ENCODE results near the gene ABR. TPM values are rescaled to one million over a fixed set of nuclear protein-coding genes. Genes with fewer than 3 reads are reported as not detected.
A peak's percentile ranks its signal among the peaks of the same experiment; 100 is the strongest.

Gene ABR
- polyA plus RNA-seq, 3 donors: 19.8 to 160 (median 26.0) TPM

GRCh38 chr17:1087381-1088241 lies 92.2 kb downstream of the ABR start:
- Histone ChIP-seq H3K27ac (ENCODE audit: low read depth in 1 of 2, low read length in 2 of 2) (peak overlapping the region in 1 of 2 donors; percentile 20), H3K4me2 (replicated peaks; ENCODE audit: extremely low read depth, low read length, poor library complexity, severe bottlenecking) (no peak overlapping the region), H3K9me3 (replicated peaks in 1 of 2; ENCODE audit: control insufficient read depth in 1 of 2, insufficient read depth in 1 of 2, low read length in 2 of 2) (no peaks in the 10 kb centered on the region), H3K4me1 (ENCODE audit: control insufficient read depth in 1 of 2, insufficient read depth in 2 of 2, low read length in 2 of 2) (peaks cover 14 to 25% of the 10 kb centered on the region in 2 donors), H3K4me3 (replicated peaks in 1 of 3; ENCODE audit: low read depth in 2 of 3, low read length in 3 of 3) (no peak overlapping the region), H3K9ac (ENCODE audit: insufficient read depth, low read length, poor library complexity, severe bottlenecking) (no peak overlapping the region), H3K79me2 (ENCODE audit: insufficient read depth, low read length) (peaks cover 34% of the 10 kb centered on the region), H3K27me3 (ENCODE audit: control insufficient read depth in 2 of 2, insufficient read depth in 2 of 2, low read length in 2 of 2) (no peaks in the 10 kb centered on the region), H3K36me3 (replicated peaks in 1 of 2; ENCODE audit: control insufficient read depth in 1 of 2, insufficient read depth in 2 of 2, low read length in 2 of 2) (peaks cover 44 to 74% of the 10 kb centered on the region in 2 donors), H4K20me1 (ENCODE audit: insufficient read depth, low read length) (peaks cover 79% of the 10 kb centered on the region), H2AFZ (ENCODE audit: insufficient read depth, low read depth, low read length, poor library complexity, severe bottlenecking) (no peak overlapping the region)
- Mint-ChIP-seq H3K9me3 (no peaks in the 10 kb centered on the region), H3K4me3 (no peak overlapping the region), H3K36me3 (peaks cover 52 to 89% of the 10 kb centered on the region in 2 donors), H3K4me1 (peaks cover 30% of the 10 kb centered on the region), H3K27ac (peak overlapping the region in 1 of 7 donors; percentile 12), H3K27me3 (ENCODE audit: low read depth in 3 of 3) (peaks cover 0 to 2% (median 0%) of the 10 kb centered on the region in 3 donors)
- DNase-seq: no peak
- intact Hi-C loops (cut with micrococcal nuclease): no loop called here
- 79% methylated on average over 29 of the region's 35 CpGs for WGBS (ENCODE audit: insufficient coverage)
- TF ChIP-seq CTCF (IDR thresholded peaks at IDR 0.05): no peak

DNA sequence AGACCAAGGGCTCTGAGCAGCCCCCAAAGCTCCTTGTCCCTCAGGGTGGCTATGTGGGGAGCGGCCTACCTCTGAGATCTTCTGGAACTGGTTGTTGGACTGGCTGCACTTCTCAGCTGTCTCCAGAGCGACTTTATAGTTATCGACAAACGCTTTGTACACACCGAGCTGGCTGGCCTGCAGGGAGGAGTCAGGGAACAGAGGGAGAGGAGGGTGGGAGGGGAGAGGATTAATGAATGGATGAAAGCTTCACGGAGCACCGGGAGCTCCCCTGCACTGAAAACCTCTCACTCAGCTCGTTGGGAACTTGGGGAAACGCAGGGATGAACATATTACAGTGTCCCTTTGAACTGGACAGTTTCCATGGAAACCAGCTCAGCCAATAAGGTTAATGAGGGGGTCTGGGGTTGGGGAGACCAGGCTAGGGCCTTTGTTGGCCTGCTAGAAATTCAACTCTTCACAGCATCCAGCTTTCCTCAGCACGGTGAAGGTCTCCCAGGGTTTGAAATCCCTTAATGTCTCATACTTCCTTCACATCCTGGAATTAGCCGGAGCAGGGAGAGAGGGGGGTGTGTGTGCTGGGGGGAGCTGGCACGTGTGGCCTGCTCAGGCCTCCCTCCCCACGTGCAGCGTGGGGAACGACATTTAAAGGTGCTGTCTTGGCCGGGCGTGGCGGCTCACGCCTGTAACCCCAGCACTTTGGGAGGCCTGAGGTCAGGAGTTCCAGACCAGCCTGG lies 96.2 kb downstream of the ABR start:
- peaks cover 9 to 12% of the 10 kb centered on the region in 2 donors for H3K4me1 ChIP-seq (ENCODE audit: control insufficient read depth in 1 of 2, insufficient read depth in 2 of 2, low read length in 2 of 2)
- no peak for DNase-seq
- 94% methylated on average over 12 of the region's 19 CpGs for WGBS (ENCODE audit: insufficient coverage)
- H3K27ac Mint-ChIP-seq: peak overlapping the region in 2 of 7 donors; percentile 53 to 85
- H3K9me3 ChIP-seq (replicated peaks in 1 of 2; ENCODE audit: control insufficient read depth in 1 of 2, insufficient read depth in 1 of 2, low read length in 2 of 2): no peaks in the 10 kb centered on the region
- no peak overlapping the region for H2AFZ ChIP-seq (ENCODE audit: insufficient read depth, low read depth, low read length, poor library complexity, severe bottlenecking)
- no peak overlapping the region for H3K4me2 ChIP-seq (replicated peaks; ENCODE audit: extremely low read depth, low read length, poor library complexity, severe bottlenecking)
- intact Hi-C loops (cut with micrococcal nuclease): no loop called here
- no peaks in the 10 kb centered on the region for H3K27me3 ChIP-seq (ENCODE audit: control insufficient read depth in 2 of 2, insufficient read depth in 2 of 2, low read length in 2 of 2)
- H3K4me1 Mint-ChIP-seq: peaks cover 17% of the 10 kb centered on the region
- H3K9ac ChIP-seq (ENCODE audit: insufficient read depth, low read length, poor library complexity, severe bottlenecking): no peak overlapping the region
- H3K27ac ChIP-seq (ENCODE audit: low read depth in 1 of 2, low read length in 2 of 2): no peak overlapping the region
- peaks cover 47 to 68% of the 10 kb centered on the region in 2 donors for H3K36me3 ChIP-seq (replicated peaks in 1 of 2; ENCODE audit: control insufficient read depth in 1 of 2, insufficient read depth in 2 of 2, low read length in 2 of 2)
- peaks cover 48 to 86% of the 10 kb centered on the region in 2 donors for H3K36me3 Mint-ChIP-seq
- peaks cover 15% of the 10 kb centered on the region for H3K79me2 ChIP-seq (ENCODE audit: insufficient read depth, low read length)
- no peaks in the 10 kb centered on the region for H3K9me3 Mint-ChIP-seq
- no peaks in the 10 kb centered on the region for H3K27me3 Mint-ChIP-seq (ENCODE audit: low read depth in 3 of 3)
- no peak for TF ChIP-seq CTCF (IDR thresholded peaks at IDR 0.05)
- no peak overlapping the region for H3K4me3 ChIP-seq (replicated peaks in 1 of 3; ENCODE audit: low read depth in 2 of 3, low read length in 3 of 3)
- no peak overlapping the region for H3K4me3 Mint-ChIP-seq
- peaks cover 82% of the 10 kb centered on the region for H4K20me1 ChIP-seq (ENCODE audit: insufficient read depth, low read length)
